Endometrial microvascular endothelial cells (primary cell): ENCODE results near the gene QDPR. TPM values are rescaled to one million over a fixed set of nuclear protein-coding genes. Genes with fewer than 3 reads are reported as not detected.
"Not testable (repeated sequence)": the region's sequence is repeated elsewhere in the genome, so short reads cannot be mapped to it uniquely, and the experiment has no call there.

Experiments
- in situ Hi-C: cut with HindIII; loops from 2 replicates; pipeline ENCODE4 v1.10.0; 2017; ENCODE audit warnings: low sequenced_read_pairs, low pct_unique_long_range_greater_than_20kb; ENCODE audit errors: inconsistent ontology term
- total RNA-seq: library from RNA; depleted of rRNA; stranded (reverse); fragments of >200 nt; gene quantifications from one replicate; pipeline ENCODE4 v1.2.3, GENCODE V29; 2015; ENCODE audit errors: inconsistent ontology term

Gene QDPR
- 7.7 TPM for total RNA-seq

GRCh38 chr4:17511950-17512795 is at the start of gene QDPR:
TSS of gene QDPR (minus strand) at chr4:17512090. CDS start at chr4:17512054, 36 bp downstream.
- in situ Hi-C loops: no loop called here

GRCh38 chr4:17561195-17561909 is 49.5 kb upstream of the QDPR start:
- in situ Hi-C loops: no loop called here

DNA sequence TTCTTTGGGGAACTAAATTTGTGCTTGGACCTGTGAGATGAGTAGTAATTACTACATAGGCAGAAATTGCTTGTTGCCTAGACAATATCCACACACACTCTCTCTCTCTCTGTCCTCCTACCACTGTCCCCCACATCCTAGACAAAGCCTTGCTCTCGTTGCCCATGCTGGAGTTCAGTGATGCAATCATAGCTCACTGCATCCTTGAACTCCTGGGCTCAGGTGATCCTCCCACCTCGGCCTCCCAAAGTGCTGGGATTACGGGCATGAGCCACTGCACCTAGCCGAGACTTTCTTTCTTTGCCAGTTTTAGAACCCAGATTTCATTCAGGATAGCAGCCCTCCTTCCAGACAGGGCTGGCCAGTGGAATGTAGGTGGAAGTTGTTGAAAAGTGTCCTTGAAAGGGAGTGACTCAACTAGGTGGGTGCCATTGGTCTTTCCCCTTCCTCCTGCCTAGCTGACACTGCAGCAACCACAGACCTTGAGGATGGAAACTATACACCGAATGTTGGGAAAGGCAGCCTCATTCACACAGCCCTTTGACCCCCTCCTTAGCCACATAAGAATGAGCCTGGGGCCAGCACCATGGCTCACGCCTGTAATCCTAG is 48.3 kb upstream of the QDPR start:
- in situ Hi-C loops: no loop called here

DNA sequence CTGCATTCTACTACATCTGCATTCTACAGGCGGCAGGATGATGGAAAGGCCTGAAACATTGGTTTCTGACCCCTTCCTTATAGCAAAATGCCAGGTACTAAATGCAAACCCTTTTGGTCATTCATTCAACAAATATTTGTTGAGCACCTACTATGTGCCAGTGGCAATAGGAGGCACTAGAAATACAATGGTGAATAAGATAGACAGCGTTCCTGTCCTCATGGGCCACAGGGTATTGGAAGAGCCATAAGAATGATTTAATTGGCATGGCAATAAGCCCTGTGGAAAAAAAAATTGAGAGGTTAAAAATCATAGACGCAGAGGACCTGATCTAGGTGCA is 47.8 kb upstream of the QDPR start:
- in situ Hi-C loops: no loop called here

- in situ Hi-C loops: no loop called here
Observed at GRCh38 chr4:17558941-17559708, 47.2 kb upstream of the QDPR start.

DNA sequence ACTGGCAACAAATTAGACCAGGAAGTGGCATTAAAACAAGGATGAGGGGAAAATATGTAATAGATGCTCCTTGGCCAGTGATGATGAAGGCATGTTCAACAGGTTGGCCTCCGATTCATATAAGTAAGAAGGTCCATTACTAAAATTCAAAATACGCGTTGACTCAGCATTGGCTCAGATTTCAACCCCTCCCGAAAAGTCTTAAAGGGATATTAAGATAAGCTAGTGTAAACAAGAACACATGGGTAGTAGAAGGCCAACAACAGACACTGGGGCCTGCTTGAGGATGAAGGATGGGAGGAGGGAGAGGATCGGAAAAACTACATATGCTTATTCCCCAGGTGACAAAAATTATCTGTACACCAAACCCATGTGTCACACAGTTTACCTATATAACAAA is 46.0 kb upstream of the QDPR start:
- in situ Hi-C loops: no loop called here

- in situ Hi-C loops: no loop called here
Observed at GRCh38 chr4:17556498-17556897, 44.6 kb upstream of the QDPR start.

- in situ Hi-C loops: no loop called here
Observed at GRCh38 chr4:17554568-17554967, 42.7 kb upstream of the QDPR start.

DNA sequence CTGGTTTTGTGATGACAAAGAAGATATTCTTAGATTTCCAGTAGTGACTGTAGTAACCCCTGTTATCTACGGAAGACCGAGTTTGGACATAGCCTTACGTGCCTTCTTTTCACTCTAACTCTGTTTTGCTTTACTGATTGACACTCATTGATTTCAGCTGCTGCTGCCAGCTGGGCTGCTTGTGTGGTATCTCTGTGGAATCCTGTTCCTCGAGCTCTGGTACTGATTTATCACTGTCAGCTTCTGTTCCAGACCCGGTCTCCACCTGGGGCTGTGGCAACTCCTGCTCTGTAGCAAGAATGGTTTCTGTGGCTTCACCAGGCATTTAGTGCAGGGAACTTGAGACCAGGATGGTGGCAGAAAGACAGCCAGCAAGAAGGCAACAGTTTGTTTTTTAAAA is 40.5 kb upstream of the QDPR start:
- in situ Hi-C loops: no loop called here

DNA sequence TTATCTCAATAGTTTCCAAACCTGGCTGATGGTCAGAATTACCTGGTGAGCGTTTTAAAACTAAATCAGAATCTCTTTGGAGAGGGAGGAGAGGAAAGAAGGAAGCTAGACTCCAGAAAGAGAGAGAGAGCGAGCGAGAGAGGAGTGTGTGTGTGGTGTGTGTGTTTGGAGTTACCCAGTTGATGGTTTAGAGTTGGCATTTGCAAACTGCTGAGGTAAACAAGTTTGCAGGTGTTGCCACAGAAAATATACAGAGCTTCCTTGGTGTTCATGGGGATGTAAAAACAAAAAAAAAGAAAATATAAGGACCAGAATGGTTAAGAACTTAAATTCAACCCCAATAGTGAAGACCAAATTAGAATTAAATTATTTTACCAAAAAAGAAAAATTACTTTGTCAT is 38.7 kb upstream of the QDPR start:
- in situ Hi-C loops: no loop called here

- in situ Hi-C loops: no loop called here
Observed at GRCh38 chr4:17546678-17547077, 34.8 kb upstream of the QDPR start.

DNA sequence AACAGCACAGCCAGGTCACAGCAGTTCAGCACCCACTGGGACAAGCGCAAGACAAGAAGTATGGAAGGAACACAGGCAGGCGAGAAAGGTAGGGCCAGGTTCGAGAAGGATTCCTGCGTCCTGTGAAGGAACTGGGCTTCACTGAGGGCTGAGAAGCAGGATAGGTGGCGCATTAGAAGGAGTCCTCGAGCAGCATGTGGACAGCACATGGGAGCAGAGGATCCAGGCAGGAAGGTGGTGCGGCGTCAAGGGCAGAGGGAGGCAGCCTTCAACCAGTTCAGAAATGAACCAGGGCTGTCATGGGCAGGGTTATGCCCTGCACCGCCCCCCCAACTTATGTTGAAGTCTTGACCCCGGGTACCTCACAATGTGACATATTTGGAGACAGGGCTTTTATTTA is 34.3 kb upstream of the QDPR start:
- in situ Hi-C loops: no loop called here

GRCh38 chr4:17545374-17546140 is 33.7 kb upstream of the QDPR start:
- in situ Hi-C loops: no loop called here

DNA sequence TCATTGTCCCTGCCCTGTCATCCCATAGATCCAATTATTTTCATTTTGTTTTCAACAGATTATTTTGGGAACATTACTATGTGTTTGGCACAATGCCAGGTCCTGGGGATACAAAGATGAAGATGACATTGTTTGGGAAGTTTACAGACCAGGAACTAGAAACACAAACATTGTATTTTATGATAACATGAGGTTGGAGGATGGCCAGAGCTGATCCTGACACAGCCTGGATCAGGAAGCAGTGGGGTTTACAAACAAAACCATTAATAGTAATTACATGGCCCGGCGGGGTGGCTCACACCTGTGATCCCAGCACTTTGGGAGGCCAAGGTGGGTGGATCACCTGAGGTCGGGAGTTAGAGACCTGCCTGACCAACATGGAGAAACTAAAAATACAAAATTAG is 32.9 kb upstream of the QDPR start:
- in situ Hi-C loops: no loop called here

DNA sequence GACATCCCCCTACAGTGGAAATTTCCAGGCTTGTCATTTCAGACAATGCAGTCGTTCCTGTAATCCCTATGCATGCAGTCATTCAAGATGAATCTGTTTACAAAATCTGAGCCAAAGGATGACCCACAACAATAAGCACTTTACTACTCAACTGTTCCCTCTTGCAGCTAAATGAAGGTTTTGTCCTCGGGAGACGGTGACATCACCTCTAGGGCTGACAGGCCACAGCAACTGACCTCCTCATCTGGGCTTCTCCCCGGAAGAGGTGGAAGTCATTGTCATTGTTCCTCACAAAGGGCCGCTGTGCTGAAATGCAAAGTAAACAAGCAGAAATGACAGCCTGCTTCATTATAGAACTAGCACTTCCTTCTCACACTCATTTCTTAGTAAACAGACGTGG is 32.3 kb upstream of the QDPR start:
- in situ Hi-C loops: no loop called here

DNA sequence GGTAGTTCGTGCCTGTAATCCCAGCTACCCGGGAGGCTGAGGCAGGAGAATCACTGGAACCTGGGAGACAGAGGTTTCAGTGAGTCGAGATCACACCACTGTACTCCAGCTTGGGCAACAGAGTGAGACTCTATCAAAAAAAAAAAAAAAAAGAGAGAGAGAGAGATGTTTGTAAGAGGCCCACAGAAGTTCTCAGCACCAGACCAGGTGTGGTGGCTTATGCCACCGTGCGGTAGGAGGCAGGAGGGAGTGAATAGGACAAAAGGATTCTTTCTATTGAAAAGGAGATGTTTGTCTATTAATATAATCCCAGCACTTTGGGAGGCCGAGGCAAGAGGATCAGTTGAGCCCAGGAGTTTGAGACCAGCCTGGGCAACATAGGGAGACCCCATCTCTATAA is 25.2 kb upstream of the QDPR start:
- in situ Hi-C loops: not testable (repeated sequence)

GRCh38 chr4:17535906-17536305 is 24.0 kb upstream of the QDPR start:
- in situ Hi-C loops: no loop called here

DNA sequence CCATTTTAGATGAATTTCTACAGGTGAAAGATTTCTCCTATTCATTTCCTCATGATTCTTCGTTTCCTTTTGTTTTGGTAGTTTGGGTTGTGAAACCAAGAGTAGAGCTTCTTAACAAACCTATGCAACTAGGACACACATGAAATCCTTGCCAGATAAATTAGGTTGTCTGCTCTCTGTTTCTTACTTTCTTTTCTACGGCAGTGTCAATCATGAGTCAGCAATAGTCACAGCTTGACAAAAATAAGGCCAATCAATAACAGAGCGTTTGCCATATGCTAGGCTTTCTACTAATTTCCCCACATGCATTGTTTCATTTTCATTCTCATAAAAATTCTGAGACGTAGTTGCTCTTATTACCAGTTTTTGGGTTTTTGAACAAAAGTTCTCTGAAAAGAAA is 23.4 kb upstream of the QDPR start:
- in situ Hi-C loops: no loop called here

DNA sequence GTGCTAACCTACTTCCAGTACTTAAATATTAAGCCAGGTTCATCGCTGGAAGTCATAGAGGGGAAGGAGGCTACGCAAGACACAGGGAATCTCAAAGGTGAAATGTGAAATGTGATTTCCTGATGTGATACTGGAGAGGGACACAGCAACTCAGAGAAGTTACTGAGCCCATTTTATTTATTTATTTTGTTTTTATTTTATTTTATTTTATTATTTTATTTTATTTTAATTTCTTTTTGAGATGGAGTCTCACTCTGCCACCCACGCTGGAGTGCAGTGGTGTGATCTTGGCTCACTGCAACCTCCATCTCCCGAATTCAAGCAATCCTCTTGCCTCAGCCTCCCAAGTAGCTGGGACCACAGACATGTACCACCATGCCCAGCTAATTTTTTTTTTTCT is 22.8 kb upstream of the QDPR start:
- in situ Hi-C loops: no loop called here
